DND-41 (cell line): ENCODE measurements around the gene ARNT2.

Experiments
- ATAC-seq: fragments of 200-7000 bp; cut with Tn5 transposase; 3 replicates; pipeline ENCODE4 v1.9.1; 2021; ENCODE audit warnings: low read depth; ENCODE audit not compliant: insufficient read depth
- DNase-seq: peaks from one replicate; pipeline ENCODE4 v3.0.0-alpha.2; 2020
- H2AFZ ChIP-seq: 2 replicates; pipeline ENCODE4 v1.6.0; 2012; ENCODE audit warnings: low read depth, low read length
- H3K27ac ChIP-seq: 2 replicates; pipeline ENCODE4 v1.5.1; 2012; ENCODE audit warnings: low read length, inconsistent platforms
- H3K27me3 ChIP-seq: fragments of 200-600 bp; sonication (generic); 2 replicates; pipeline ENCODE4 v1.6.0; 2012; ENCODE audit warnings: low read length, mild to moderate bottlenecking, inconsistent platforms; ENCODE audit not compliant: insufficient read depth, poor library complexity
- H3K36me3 ChIP-seq: 2 replicates; pipeline ENCODE4 v1.5.1; 2012; ENCODE audit warnings: low read length, inconsistent platforms; ENCODE audit not compliant: insufficient read depth
- H3K4me1 ChIP-seq: 2 replicates; pipeline ENCODE4 v1.5.1; 2012; ENCODE audit warnings: mild to moderate bottlenecking, low read length; ENCODE audit not compliant: insufficient read depth
- H3K4me2 ChIP-seq: 2 replicates; pipeline ENCODE4 v1.6.0; 2012; ENCODE audit warnings: mild to moderate bottlenecking, moderate library complexity, low read length, inconsistent platforms; ENCODE audit not compliant: insufficient read depth
- H3K4me3 ChIP-seq, 2 experiments: fragments of 200-600 bp in 1 of 2; shearing (Covaris generic) in 1 of 2; 2 replicates each; pipeline ENCODE4 v1.5.1; 2012 to 2016; ENCODE audit warnings: inconsistent platforms in 2 of 2, low read length in 2 of 2, mild to moderate bottlenecking in 2 of 2, low read depth in 1 of 2, moderate library complexity in 1 of 2
- H3K79me2 ChIP-seq: 2 replicates; pipeline ENCODE4 v1.6.0; 2012; ENCODE audit warnings: low read length, inconsistent platforms; ENCODE audit not compliant: insufficient read depth
- H3K9ac ChIP-seq: 2 replicates; pipeline ENCODE4 v1.6.0; 2012; ENCODE audit warnings: low read depth, mild to moderate bottlenecking, inconsistent platforms, low read length, moderate library complexity
- H3K9me3 ChIP-seq: 2 replicates; pipeline ENCODE4 v1.5.1; 2012; ENCODE audit warnings: low read length, moderate library complexity, mild to moderate bottlenecking, inconsistent platforms; ENCODE audit not compliant: insufficient read depth, severe bottlenecking
- H4K20me1 ChIP-seq: 2 replicates; pipeline ENCODE4 v1.6.0; 2012; ENCODE audit warnings: low read length; ENCODE audit not compliant: insufficient read depth
- CTCF ChIP-seq: IDR thresholded peaks from 2 replicates; pipeline ENCODE4 v1.5.1; 2012; ENCODE audit warnings: borderline replicate concordance, low read length, moderate library complexity, mild to moderate bottlenecking; ENCODE audit not compliant: poor library complexity, severe bottlenecking; ENCODE audit errors: extremely low read depth
- EZH2 ChIP-seq: IDR thresholded peaks from 3 replicates; pipeline ENCODE4 v1.6.1; 2012; ENCODE audit warnings: borderline replicate concordance, low read depth, mild to moderate bottlenecking, moderate library complexity, low read length, inconsistent platforms; ENCODE audit not compliant: severe bottlenecking

The ARNT2 gene

GRCh38 chr15:80587007-80587406 is 182.8 kb downstream of the ARNT2 start:
- H3K79me2 ChIP-seq, result no peaks in the 10 kb centered on the region
- H3K27me3 ChIP-seq, result no peaks in the 10 kb centered on the region
- no peak for TF ChIP-seq CTCF
- no peak for TF ChIP-seq EZH2
- H3K4me1 ChIP-seq, result no peaks in the 10 kb centered on the region
- H3K4me3 ChIP-seq, result no peak overlapping the region
- no peak overlapping the region for H2AFZ ChIP-seq
- no peak overlapping the region for H3K4me2 ChIP-seq
- H3K36me3 ChIP-seq, result no peaks in the 10 kb centered on the region
- no peaks in the 10 kb centered on the region for H4K20me1 ChIP-seq
- no peak overlapping the region for H3K27ac ChIP-seq
- no peak overlapping the region for H3K9ac ChIP-seq
- DNase-seq (no peak), ATAC-seq (no peak)
- H3K9me3 ChIP-seq, result no peaks in the 10 kb centered on the region

GRCh38 chr15:80587816-80588456 is 183.8 kb downstream of the ARNT2 start:
- Histone ChIP-seq H3K36me3 (no peaks in the 10 kb centered on the region), H3K27me3 (no peaks in the 10 kb centered on the region), H3K4me1 (no peaks in the 10 kb centered on the region), H3K9me3 (no peaks in the 10 kb centered on the region), H3K9ac (no peak overlapping the region), H2AFZ (no peak overlapping the region), H3K4me2 (no peak overlapping the region), H3K79me2 (no peaks in the 10 kb centered on the region), H3K27ac (no peak overlapping the region), H3K4me3 (no peak overlapping the region), H4K20me1 (no peaks in the 10 kb centered on the region)
- no peak for ATAC-seq
- no peak for DNase-seq
- no peak for TF ChIP-seq CTCF

DNA sequence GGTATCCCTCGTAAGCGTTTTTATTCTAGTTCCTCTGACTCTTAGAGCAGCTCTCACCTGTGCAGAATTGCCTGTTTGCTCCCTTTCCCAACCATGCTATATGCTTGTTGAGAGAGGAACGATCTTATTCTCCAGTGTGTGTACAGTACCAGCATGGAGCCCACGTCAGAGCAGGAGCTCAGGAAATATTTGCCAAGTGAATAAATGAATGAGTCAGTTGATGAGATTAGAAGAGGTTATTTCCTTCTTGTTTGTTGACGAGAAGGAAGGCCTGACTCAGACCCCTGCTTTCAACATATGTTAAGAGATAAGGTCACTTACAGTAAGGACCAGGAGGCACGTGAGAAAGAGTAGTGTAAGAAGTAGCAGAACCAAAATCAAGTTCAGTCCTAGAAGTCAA is 184.6 kb downstream of the ARNT2 start:
- no peak for DNase-seq
- no peak overlapping the region for H3K4me2 ChIP-seq

More for the DNA sequence above, 184.6 kb downstream of the ARNT2 start:
- no peak overlapping the region for H3K4me3 ChIP-seq
- H3K9me3 ChIP-seq, result no peaks in the 10 kb centered on the region
- no peak overlapping the region for H3K27ac ChIP-seq
- no peak overlapping the region for H3K9ac ChIP-seq
- TF ChIP-seq EZH2 (no peak), CTCF (no peak)
- H3K79me2 ChIP-seq, result no peaks in the 10 kb centered on the region
- no peaks in the 10 kb centered on the region for H3K27me3 ChIP-seq
- H2AFZ ChIP-seq, result no peak overlapping the region
- H3K36me3 ChIP-seq, result no peaks in the 10 kb centered on the region
- no peaks in the 10 kb centered on the region for H4K20me1 ChIP-seq
- ATAC-seq, result no peak
- H3K4me1 ChIP-seq, result no peaks in the 10 kb centered on the region
